Calu3 (cell line): ENCODE data around the gene CIDEB. TPM values are rescaled to one million over a fixed set of nuclear protein-coding genes. Genes with fewer than 3 reads are reported as not detected.

Source experiments
- BruUV-seq: library from RNA; stranded (reverse); fragments of 400-500 nt; replicated peaks from 2 replicates; lab custom pipeline; 2021; lab: Mats Ljungman, UMichigan
- CTCF ChIA-PET: fragments of 300-600 bp; sonication (Branson Sonifier 250); formaldehyde crosslinking; loops from one replicate; lab custom pipeline; 2022; ENCODE audit warnings: antibody characterized with exemption; lab: Charles Lee
- DNase-seq: peaks from one replicate; pipeline ENCODE4 v3.0.0; 2022
- H3K27ac Mint-ChIP-seq: one replicate; pipeline ENCODE4 v1.8.0; 2022; ENCODE audit warnings: mixed read lengths; ENCODE audit not compliant: unreplicated experiment
- H3K27me3 Mint-ChIP-seq: one replicate; pipeline ENCODE4 v1.8.0; 2022; ENCODE audit warnings: mixed read lengths; ENCODE audit not compliant: unreplicated experiment
- H3K36me3 Mint-ChIP-seq: one replicate; pipeline ENCODE4 v1.8.0; 2022; ENCODE audit warnings: mild to moderate bottlenecking, moderate library complexity, mixed read lengths; ENCODE audit not compliant: insufficient read depth, unreplicated experiment
- H3K4me1 Mint-ChIP-seq: one replicate; pipeline ENCODE4 v1.8.0; 2022; ENCODE audit warnings: mild to moderate bottlenecking, low read depth, mixed read lengths; ENCODE audit not compliant: unreplicated experiment
- H3K4me3 Mint-ChIP-seq: one replicate; pipeline ENCODE4 v1.8.0; 2022; ENCODE audit warnings: mild to moderate bottlenecking, low read depth, moderate library complexity, mixed read lengths; ENCODE audit not compliant: unreplicated experiment
- H3K9me3 Mint-ChIP-seq: one replicate; pipeline ENCODE4 v1.8.0; 2022; ENCODE audit warnings: low read depth, mixed read lengths; ENCODE audit not compliant: unreplicated experiment
- intact Hi-C: fragments of 100-400 bp; cut with micrococcal nuclease; formaldehyde crosslinking; loops from one replicate; pipeline ENCODE4 v1.10.0; 2022; ENCODE audit not compliant: unreplicated experiment
- total RNA-seq: library from RNA; stranded (reverse); gene quantifications from 2 replicates; pipeline ENCODE4 v1.2.3, GENCODE V29; 2022
- TF ChIP-seq, protein P1 (sequence below): fragments of 200-600 bp; IDR thresholded peaks from one replicate; pipeline ENCODE4 v1.8.0; 2022; ENCODE audit warnings: antibody characterized with exemption; ENCODE audit not compliant: unreplicated experiment

The CIDEB gene
- total RNA-seq, 1 experiment from 2014 or later, result not detected

DNA sequence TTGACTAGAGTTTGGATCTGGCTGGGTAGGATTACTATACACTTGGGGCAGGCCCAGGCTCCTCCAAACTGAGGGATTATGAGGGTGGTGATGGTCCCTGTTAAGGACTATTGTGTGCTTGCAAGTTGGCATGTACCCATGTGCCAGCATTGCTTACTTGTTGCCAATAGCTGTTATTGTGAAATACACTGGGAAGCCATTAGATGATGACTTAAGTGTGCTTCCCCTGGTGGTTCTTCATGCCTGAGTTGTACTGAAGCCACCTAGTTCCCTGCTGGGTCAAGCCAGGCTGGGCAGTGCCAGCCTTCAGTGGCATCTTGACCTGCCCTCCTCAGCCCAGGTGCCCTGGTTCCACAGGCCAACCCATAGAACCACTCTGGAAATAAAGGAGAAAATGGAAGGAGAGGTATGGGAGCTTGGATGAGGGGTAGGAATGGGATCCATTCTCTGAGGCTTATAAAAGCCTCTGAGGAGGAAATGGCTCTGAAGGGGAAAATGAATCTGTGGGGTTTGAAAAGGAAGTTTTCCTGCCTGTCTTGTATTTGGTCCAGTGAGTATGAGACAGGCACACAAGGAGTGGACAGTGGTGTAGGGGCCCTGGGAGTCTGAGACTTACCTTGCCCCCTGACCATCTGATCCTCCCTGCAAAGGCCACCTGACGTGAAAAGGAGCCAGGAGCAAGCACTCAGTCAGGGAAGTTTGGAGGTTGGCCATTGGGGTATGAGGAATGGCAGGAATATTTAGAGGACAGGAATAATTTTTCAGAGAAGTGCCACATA is 4.2 kb upstream of the CIDEB start:
- Mint-ChIP-seq H3K9me3 (no peaks in the 10 kb centered on the region), H3K27ac (no peak overlapping the region), H3K27me3 (peaks cover 14% of the 10 kb centered on the region), H3K4me3 (no peak overlapping the region), H3K36me3 (peaks cover 50% of the 10 kb centered on the region), H3K4me1 (peaks cover 23% of the 10 kb centered on the region)
- intact Hi-C loops, result no loop called here
- DNase-seq, result no peak
- BruUV-seq, result no TSS peak
- CTCF ChIA-PET, result no interaction called here
- TF ChIP-seq, protein P1, sequence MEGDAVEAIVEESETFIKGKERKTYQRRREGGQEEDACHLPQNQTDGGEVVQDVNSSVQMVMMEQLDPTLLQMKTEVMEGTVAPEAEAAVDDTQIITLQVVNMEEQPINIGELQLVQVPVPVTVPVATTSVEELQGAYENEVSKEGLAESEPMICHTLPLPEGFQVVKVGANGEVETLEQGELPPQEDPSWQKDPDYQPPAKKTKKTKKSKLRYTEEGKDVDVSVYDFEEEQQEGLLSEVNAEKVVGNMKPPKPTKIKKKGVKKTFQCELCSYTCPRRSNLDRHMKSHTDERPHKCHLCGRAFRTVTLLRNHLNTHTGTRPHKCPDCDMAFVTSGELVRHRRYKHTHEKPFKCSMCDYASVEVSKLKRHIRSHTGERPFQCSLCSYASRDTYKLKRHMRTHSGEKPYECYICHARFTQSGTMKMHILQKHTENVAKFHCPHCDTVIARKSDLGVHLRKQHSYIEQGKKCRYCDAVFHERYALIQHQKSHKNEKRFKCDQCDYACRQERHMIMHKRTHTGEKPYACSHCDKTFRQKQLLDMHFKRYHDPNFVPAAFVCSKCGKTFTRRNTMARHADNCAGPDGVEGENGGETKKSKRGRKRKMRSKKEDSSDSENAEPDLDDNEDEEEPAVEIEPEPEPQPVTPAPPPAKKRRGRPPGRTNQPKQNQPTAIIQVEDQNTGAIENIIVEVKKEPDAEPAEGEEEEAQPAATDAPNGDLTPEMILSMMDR, result no peak

DNA sequence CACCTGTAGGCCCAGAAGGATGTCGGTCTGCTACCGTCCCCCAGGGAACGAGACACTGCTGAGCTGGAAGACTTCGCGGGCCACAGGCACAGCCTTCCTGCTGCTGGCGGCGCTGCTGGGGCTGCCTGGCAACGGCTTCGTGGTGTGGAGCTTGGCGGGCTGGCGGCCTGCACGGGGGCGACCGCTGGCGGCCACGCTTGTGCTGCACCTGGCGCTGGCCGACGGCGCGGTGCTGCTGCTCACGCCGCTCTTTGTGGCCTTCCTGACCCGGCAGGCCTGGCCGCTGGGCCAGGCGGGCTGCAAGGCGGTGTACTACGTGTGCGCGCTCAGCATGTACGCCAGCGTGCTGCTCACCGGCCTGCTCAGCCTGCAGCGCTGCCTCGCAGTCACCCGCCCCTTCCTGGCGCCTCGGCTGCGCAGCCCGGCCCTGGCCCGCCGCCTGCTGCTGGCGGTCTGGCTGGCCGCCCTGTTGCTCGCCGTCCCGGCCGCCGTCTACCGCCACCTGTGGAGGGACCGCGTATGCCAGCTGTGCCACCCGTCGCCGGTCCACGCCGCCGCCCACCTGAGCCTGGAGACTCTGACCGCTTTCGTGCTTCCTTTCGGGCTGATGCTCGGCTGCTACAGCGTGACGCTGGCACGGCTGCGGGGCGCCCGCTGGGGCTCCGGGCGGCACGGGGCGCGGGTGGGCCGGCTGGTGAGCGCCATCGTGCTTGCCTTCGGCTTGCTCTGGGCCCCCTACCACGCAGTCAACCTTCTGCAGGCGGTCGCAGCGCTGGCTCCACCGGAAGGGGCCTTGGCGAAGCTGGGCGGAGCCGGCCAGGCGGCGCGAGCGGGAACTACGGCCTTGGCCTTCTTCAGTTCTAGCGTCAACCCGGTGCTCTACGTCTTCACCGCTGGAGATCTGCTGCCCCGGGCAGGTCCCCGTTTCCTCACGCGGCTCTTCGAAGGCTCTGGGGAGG is 3.1 kb upstream of the CIDEB start, which contains the start of gene LTB4R:
LTB4R (plus strand) TSS at position 857 of the 959 bp plus-strand sequence. CDS start 4,150 bp downstream, outside the sequence.
- no TSS peak for BruUV-seq
- no peaks in the 10 kb centered on the region for H3K9me3 Mint-ChIP-seq
- H3K27me3 Mint-ChIP-seq, result peaks cover 5% of the 10 kb centered on the region
- H3K36me3 Mint-ChIP-seq, result peaks cover 45% of the 10 kb centered on the region
- H3K4me3 Mint-ChIP-seq, result no peak within 1 kb of the TSS
- TF ChIP-seq, protein P1, result no peak
- intact Hi-C loops, result no loop called here
- DNase-seq, result no peak
- peaks cover 26% of the 10 kb centered on the region for H3K4me1 Mint-ChIP-seq
- CTCF ChIA-PET, result no interaction called here
- H3K27ac Mint-ChIP-seq, result no peak within 1 kb of the TSS

DNA sequence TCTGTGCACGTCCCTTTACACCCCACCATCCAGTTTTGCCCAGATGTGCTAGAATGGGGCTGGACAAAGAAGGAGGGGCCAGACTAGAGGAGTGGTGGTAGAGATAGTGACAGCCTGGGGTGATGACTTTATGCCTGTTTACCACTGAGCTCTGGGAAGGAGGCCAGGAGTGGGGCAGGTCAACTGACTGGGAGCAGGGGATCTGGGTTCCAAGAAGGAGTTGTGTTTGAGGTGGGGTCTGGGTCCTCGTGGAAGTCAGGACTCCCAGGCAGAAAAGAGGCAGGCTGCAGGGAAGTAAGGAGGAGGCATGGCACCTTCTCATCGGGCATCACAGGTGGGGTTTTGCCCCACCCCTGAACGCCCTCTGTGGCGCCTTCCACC is 2.5 kb upstream of the CIDEB start:
- H3K9me3 Mint-ChIP-seq, result no peaks in the 10 kb centered on the region
- no TSS peak for BruUV-seq
- no peak overlapping the region for H3K4me3 Mint-ChIP-seq
- TF ChIP-seq, protein P1, result no peak
- no peaks in the 10 kb centered on the region for H3K27me3 Mint-ChIP-seq
- CTCF ChIA-PET, result no interaction called here
- intact Hi-C loops, result no loop called here
- peaks cover 40% of the 10 kb centered on the region for H3K36me3 Mint-ChIP-seq
- no peak overlapping the region for H3K27ac Mint-ChIP-seq
- no peak for DNase-seq
- peaks cover 21% of the 10 kb centered on the region for H3K4me1 Mint-ChIP-seq

DNA sequence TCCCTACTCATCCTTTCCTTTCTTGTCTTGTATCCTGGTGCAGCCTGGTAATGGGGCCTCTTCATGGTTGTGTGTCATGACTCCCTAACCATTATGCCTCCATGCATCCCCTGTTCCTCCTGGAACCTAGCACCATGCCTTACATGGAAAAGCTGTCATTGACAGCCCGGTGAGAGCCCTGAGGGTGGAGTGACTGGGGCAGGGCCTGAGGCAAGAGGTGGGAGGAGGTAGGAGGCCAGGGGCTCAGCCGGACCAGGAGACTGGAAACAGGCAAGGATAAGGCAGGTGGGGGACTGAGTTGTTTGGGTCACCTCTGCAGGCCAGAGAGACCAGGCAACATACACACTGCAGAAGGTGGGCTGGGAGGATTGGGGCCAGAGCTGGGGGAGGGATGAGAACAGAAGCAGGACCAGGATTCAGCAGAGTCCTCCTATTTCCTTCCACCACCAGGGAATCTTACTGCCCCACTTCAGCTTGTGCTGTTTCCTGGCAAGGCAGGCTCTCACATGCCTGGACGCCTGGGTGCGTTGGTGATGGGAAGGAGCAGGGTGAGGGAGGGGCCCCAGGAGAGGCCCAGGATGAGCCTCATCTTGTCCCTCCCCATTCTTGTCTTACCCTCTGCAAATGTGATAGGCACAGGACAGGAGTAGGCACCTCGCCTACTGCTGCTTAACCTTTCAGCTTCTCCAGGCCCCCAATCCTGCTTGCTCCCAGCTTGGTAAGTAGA is 1.9 kb upstream of the CIDEB start, which contains the start of gene LTB4R2:
LTB4R2 (plus strand) TSS at position 603 of the 727 bp plus-strand sequence. CDS start 525 bp downstream, outside the sequence.
- TF ChIP-seq, protein P1, result no peak
- Mint-ChIP-seq H3K27ac (no peak within 1 kb of the TSS), H3K36me3 (peaks cover 40% of the 10 kb centered on the region), H3K4me3 (no peak within 1 kb of the TSS), H3K27me3 (no peaks in the 10 kb centered on the region), H3K9me3 (no peaks in the 10 kb centered on the region), H3K4me1 (peaks cover 21% of the 10 kb centered on the region)
- intact Hi-C loops, result no loop called here
- BruUV-seq, result no TSS peak
- CTCF ChIA-PET, result no interaction called here
- DNase-seq, result no peak
